HUDEP-2 (cell line): ENCODE measurements around the gene NAV3.
"Not testable (repeated sequence)": the region's sequence is repeated elsewhere in the genome, so short reads cannot be mapped to it uniquely, and the experiment has no call there.

ENCODE experiments used
- DNase-seq, 76 experiments: peaks; one replicate each; lab custom pipeline; 2025; ENCODE audit not compliant: unreplicated experiment in 76 of 76; lab: John Stamatoyannopoulos, UW

The NAV3 gene

GRCh38 chr12:78099806-78100205, 269.1 kb downstream of the NAV3 start:
- no peak for DNase-seq

DNA sequence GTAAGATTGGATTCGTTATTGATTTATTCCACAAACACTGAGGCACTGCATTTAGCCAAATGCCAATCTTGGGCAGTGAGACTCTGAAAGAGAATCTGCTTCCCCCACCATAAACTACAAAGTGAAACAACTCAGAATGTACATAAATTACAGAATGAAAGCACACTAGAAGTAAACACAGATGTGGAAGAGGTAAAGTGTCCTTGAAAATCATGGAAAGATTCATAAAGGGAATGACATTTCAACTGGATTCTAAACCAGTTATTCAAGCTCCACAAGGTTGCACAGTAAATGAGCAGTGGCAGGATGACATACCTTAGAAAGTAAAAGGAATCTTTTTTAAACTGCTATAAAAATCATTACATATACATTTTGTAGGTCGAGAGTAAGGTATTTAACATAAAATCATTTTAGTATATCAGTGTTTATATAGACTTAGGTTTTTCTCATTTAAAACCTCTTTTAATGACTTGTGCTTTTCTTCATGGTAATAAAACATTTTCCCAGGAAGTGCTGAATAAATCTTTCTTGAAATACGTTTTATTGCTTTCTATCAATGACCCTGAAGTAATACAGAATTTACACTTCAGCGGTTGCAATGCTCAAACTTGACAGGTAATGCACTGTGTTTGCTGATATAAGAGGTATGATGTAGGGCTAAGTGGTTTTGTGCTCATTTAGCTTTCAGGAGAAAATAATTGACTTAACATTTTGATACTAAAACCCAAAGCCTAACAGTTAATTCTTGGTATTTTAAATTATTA, 270.6 kb downstream of the NAV3 start:
- DNase-seq, result no peak

- DNase-seq, result no peak
These were observed 271.4 kb downstream of the NAV3 start for GRCh38 chr12:78101946-78102635.

DNA sequence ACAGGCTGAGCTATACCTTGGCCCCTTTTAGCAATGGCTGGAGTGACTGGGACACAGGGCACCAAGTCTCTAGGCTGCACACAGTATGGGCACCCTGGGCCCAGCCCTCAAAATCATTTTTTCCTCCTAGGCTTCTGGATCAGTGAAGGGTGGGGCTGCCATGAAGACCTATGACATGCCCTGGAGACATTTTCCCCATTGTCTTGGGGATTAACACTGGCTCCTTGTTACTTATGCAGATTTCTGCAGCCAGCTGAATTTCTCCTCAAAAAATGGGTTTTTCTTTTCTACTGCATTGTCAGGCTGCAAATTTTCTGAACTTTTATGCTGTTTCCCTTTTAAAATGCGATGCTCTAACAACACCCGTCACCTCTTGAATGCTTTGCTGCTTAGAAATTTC, 272.1 kb downstream of the NAV3 start:
- DNase-seq, result not testable (repeated sequence)

- DNase-seq, result no peak
These were observed 285.2 kb downstream of the NAV3 start for GRCh38 chr12:78115889-78116288.

- DNase-seq, result peak in 1 of 76 experiments; percentile 4
These were observed 287.3 kb downstream of the NAV3 start for GRCh38 chr12:78118036-78118435.

DNA sequence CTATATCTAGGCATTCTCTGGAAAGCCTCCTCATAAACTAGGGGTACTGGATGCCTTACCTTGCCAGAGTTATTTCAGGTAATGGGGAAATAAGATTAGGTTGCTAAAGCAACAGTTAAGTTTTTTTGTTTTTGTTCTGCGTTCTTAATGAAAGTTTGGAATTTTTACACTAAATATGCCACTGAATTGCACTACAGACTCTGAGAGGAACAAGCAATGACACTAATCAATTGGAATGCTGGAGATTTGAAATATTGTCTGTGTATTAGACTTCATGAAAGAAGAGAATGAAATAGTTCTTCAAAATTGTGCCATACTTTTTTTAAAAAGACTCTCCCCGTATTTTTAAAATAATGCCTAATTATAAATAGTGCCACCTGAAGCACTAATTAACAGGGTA, 287.8 kb downstream of the NAV3 start:
- DNase-seq, result no peak

DNA sequence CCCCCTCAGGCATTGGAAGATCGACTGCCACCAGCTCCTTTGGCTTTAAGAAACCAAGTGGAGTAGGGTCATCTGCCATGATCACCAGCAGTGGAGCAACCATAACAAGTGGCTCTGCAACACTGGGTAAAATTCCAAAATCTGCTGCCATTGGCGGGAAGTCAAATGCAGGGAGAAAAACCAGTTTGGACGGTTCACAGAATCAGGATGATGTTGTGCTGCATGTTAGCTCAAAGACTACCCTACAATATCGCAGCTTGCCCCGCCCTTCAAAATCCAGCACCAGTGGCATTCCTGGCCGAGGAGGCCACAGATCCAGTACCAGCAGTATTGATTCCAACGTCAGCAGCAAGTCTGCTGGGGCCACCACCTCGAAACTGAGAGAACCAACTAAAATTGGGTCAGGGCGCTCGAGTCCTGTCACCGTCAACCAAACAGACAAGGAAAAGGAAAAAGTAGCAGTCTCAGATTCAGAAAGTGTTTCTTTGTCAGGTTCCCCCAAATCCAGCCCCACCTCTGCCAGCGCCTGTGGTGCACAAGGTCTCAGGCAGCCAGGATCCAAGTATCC, 288.7 kb downstream of the NAV3 start:
- no peak for DNase-seq

DNA sequence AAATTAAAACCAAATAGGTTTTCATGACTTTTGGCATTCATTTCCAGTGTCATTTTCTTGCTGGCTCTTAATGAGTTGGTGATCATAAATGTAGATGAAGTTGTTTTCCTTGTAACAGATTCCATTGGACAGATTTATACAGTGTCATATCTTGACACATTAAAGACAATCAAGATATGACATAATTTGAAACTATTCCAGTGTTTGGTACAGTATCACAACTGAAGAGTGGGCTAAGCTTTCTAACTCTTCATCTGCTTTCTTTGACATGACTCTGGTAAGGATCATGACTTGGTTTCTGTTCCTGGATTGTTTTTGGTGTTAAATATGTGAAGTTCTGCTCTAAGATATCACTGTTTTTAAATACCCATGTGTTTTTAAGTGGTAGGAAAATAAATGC, 289.6 kb downstream of the NAV3 start:
- DNase-seq, result no peak

- DNase-seq, result no peak
These were observed 290.3 kb downstream of the NAV3 start for GRCh38 chr12:78120866-78121560.

DNA sequence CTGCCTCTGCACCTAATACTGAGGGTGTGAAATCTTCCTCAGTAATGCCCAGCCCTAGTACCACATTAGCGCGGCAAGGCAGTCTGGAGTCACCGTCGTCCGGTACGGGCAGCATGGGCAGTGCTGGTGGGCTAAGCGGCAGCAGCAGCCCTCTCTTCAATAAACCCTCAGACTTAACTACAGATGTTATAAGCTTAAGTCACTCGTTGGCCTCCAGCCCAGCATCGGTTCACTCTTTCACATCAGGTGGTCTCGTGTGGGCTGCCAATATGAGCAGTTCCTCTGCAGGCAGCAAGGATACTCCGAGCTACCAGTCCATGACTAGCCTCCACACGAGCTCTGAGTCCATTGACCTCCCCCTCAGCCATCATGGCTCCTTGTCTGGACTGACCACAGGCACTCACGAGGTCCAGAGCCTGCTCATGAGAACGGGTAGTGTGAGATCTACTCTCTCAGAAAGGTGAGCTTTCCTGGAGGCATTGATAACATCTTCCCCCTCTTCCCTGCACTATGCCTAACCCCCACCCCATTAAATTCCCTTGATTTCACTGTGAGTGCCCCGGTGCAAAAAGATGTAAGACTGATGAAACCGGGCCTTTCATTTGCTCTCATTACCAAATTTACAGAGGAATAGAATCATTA, 291.4 kb downstream of the NAV3 start:
- DNase-seq, result no peak

- DNase-seq, result no peak
These were observed 297.5 kb downstream of the NAV3 start for GRCh38 chr12:78128211-78128610.

- DNase-seq, result no peak
These were observed 313.0 kb downstream of the NAV3 start for GRCh38 chr12:78143717-78144116.

DNA sequence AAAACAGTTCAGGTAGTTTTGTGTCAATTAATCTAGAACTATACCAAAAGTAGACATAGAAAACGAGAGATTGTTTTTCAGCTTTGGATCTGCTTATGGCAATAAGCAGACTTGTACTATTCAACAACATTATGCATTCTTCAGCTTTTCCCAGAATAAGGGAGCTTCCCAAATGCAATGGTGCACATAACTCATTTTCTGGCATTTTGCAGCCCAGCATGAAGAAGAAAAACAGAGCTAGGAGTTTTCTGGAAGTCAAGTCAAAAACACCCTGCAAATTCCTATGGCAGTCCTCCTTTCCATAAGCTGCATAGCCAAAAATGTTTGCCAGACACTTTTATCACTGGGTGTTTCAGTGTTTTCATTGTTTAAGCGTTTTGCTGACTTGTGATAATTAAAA, 314.7 kb downstream of the NAV3 start:
- no peak for DNase-seq

GRCh38 chr12:78146365-78146772, 315.7 kb downstream of the NAV3 start:
- DNase-seq, result peak in 7 of 76 experiments; percentile 0 to 19 (median 1)

DNA sequence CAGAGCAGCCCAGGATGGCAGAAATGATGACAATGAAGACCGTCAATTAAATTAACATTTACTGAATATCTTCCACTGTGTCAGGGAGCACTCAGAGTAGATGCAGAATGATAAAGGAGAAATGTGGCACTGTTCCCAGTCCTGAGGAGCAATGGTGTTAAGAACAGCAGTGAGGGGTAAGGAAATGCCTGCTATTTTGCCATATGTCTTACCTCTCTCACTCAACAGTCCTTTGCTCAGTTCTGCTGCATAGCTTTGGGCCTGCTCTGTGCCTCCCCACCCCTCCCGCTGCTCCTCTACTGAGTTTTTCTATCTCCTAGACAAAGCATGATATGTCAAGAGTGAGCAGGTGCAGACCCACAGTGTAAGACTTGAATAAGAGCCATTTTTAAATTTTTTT, 318.8 kb downstream of the NAV3 start:
- DNase-seq, result no peak

DNA sequence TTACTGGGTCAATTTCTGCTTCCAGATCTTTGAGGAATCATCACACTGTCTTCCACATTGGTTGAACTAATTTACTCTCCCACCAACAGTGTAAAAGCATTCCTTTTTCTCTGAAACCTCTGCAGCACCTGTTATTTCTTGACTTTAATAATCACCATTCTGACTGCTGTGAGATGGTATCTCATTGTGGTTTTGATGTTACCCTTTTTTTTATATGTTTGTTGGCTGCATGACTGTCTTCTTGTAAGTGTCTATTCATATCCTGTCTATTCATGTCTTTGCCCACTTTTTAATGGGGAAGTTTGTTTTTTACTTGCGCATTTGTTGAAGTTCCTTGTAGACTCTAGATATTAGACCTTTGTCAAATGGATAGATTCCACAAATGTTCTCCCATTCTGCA, 324.9 kb downstream of the NAV3 start:
- no peak for DNase-seq

GRCh38 chr12:78156751-78157150, 326.1 kb downstream of the NAV3 start:
- DNase-seq, result no peak

DNA sequence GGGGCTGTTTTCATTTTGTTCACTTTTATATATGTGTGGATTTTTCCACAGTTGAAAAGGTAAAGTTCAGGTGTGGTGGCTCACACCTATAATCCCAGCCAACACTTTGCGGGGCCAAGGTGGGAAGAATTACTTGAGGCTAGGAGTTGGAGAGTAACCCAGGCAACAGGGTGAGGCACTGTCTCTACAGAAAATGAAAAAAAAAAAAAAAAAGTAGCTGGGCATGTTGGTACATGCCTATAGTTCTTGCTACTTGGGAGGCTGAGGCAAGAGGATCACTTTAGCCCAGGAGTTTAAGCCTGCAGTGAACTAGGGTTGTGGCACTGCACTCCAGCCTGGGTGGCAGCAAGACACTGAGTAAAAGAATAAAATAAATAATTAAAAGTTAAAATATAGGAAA, 326.5 kb downstream of the NAV3 start:
- DNase-seq, result no peak

- DNase-seq, result no peak
These were observed 333.5 kb downstream of the NAV3 start for GRCh38 chr12:78164154-78164553.

- no peak for DNase-seq
These were observed 336.8 kb downstream of the NAV3 start for GRCh38 chr12:78167510-78167909.
